GM23248 (cell line): ENCODE results near the gene CBX1. TPM values are rescaled to one million over a fixed set of nuclear protein-coding genes. Genes with fewer than 3 reads are reported as not detected.

Experiments used
- DNase-seq: peaks from one replicate; pipeline ENCODE4 v3.0.0-alpha.2; 2015
- H2AFZ ChIP-seq: fragments of 200-600 bp; sonication (generic); 2 replicates; pipeline ENCODE4 v1.6.1; 2016; ENCODE audit warnings: antibody characterized with exemption
- H3F3A ChIP-seq: fragments of 200-600 bp; sonication (generic); 2 replicates; pipeline ENCODE4 v1.6.1; 2016; ENCODE audit warnings: mild to moderate bottlenecking, antibody characterized with exemption, mixed run types; ENCODE audit not compliant: insufficient read depth
- H3K27ac ChIP-seq: fragments of 200-600 bp; sonication (generic); 2 replicates; pipeline ENCODE4 v1.5.1; 2016; ENCODE audit warnings: mild to moderate bottlenecking
- H3K27me3 ChIP-seq: fragments of 200-600 bp; sonication (generic); replicated peaks from 2 replicates; pipeline ENCODE4 v1.6.1; 2016; ENCODE audit warnings: mild to moderate bottlenecking; ENCODE audit not compliant: insufficient read depth
- H3K36me3 ChIP-seq: fragments of 200-600 bp; sonication (generic); 2 replicates; pipeline ENCODE4 v1.6.1; 2016; ENCODE audit warnings: low read depth, mild to moderate bottlenecking
- H3K4me1 ChIP-seq: fragments of 200-600 bp; sonication (generic); 2 replicates; pipeline ENCODE4 v1.6.1; 2016; ENCODE audit warnings: mild to moderate bottlenecking; ENCODE audit not compliant: insufficient read depth
- H3K4me2 ChIP-seq: fragments of 200-600 bp; sonication (generic); one replicate; pipeline ENCODE4 v1.6.1; 2016; ENCODE audit warnings: mild to moderate bottlenecking; ENCODE audit not compliant: unreplicated experiment
- H3K4me3 ChIP-seq: fragments of 200-600 bp; sonication (generic); 2 replicates; pipeline ENCODE4 v1.5.1; 2016; ENCODE audit warnings: mild to moderate bottlenecking
- H3K79me2 ChIP-seq: fragments of 200-600 bp; sonication (generic); 2 replicates; pipeline ENCODE4 v1.6.1; 2016; ENCODE audit warnings: mild to moderate bottlenecking; ENCODE audit not compliant: insufficient read depth
- H3K9ac ChIP-seq: fragments of 200-600 bp; sonication (generic); 2 replicates; pipeline ENCODE4 v1.6.1; 2016; ENCODE audit warnings: mild to moderate bottlenecking
- H3K9me2 ChIP-seq: fragments of 200-600 bp; sonication (generic); 2 replicates; pipeline ENCODE4 v1.6.1; 2016; ENCODE audit warnings: mixed run types, mild to moderate bottlenecking, moderate library complexity; ENCODE audit not compliant: insufficient read depth
- H3K9me3 ChIP-seq: fragments of 200-600 bp; sonication (generic); one replicate; pipeline ENCODE4 v1.6.1; 2017; ENCODE audit warnings: low read depth
- H4K20me1 ChIP-seq: fragments of 200-600 bp; sonication (generic); 2 replicates; pipeline ENCODE4 v1.6.0; 2016; ENCODE audit not compliant: insufficient read depth
- EZH2 ChIP-seq: fragments of 200-600 bp; sonication (generic); IDR thresholded peaks from 2 replicates; pipeline ENCODE4 v1.6.1; 2018; ENCODE audit warnings: antibody characterized with exemption, mild to moderate bottlenecking; ENCODE audit not compliant: insufficient read depth, poor library complexity, severe bottlenecking
- EZH2phosphoT487 ChIP-seq: fragments of 200-600 bp; sonication (generic); IDR thresholded peaks from 2 replicates; pipeline ENCODE4 v1.6.1; 2018; ENCODE audit warnings: antibody characterized with exemption, moderate library complexity, mild to moderate bottlenecking, low read depth; ENCODE audit not compliant: insufficient read depth
- WGBS, 2 experiments: methylation state at CpG; one replicate each; pipeline ENCODE4 v1.1.6; 2015 to 2017; ENCODE audit warnings: low lambda C conversion rate in 2 of 2, low coverage in 1 of 2; ENCODE audit errors: missing lambda C conversion rate in 2 of 2; 5-methylcytosine and 5-hydroxymethylcytosine counted together
- in situ Hi-C: fragments of 300-500 bp; cut with MboI; formaldehyde crosslinking; loops from 2 replicates; pipeline ENCODE4 v1.15.0; 2020
- polyA plus RNA-seq: library from polyadenylated mRNA; unstranded; fragments of >200 nt; fragmentation: Nextera tagmentation; extraction: Ambion mirVana; gene quantifications from 2 replicates; pipeline ENCODE4 v1.2.1, GENCODE V29; 2016
- total RNA-seq: library from RNA; depleted of rRNA; stranded (reverse); fragments of >200 nt; shearing (Covaris generic); gene quantifications from 2 replicates; pipeline ENCODE4 v1.2.3, GENCODE V29; 2014

The CBX1 gene
- total and polyA plus RNA-seq, 2 experiments from 2014 or later, result 40.0 to 53.6 TPM

GRCh38 chr17:48126532-48126850, 25.2 kb upstream of the CBX1 start:
- TF ChIP-seq EZH2phosphoT487 (no peak), EZH2 (no peak)
- in situ Hi-C loops, result no loop called here
- Histone ChIP-seq H3F3A (0 out of 2 replicates have a peak, but pooled peaks cover 6% of the 10 kb centered on the region), H4K20me1 (no peaks in the 10 kb centered on the region), H3K4me1 (0 out of 2 replicates have a peak, but pooled peaks cover 9% of the 10 kb centered on the region), H3K27ac (no peak overlapping the region), H2AFZ (no peak overlapping the region), H3K9ac (no peak overlapping the region), H3K27me3 (no peaks in the 10 kb centered on the region), H3K9me2 (no peaks in the 10 kb centered on the region), H3K36me3 (0 out of 2 replicates have a peak, but pooled peaks cover 7% of the 10 kb centered on the region), H3K79me2 (no peaks in the 10 kb centered on the region), H3K9me3 (no peaks in the 10 kb centered on the region), H3K4me2 (no peak overlapping the region), H3K4me3 (no peak overlapping the region)
- 83 to 91% methylated on average over 7 of the region's 7 CpGs for WGBS, 2 experiments
- DNase-seq, result no peak

DNA sequence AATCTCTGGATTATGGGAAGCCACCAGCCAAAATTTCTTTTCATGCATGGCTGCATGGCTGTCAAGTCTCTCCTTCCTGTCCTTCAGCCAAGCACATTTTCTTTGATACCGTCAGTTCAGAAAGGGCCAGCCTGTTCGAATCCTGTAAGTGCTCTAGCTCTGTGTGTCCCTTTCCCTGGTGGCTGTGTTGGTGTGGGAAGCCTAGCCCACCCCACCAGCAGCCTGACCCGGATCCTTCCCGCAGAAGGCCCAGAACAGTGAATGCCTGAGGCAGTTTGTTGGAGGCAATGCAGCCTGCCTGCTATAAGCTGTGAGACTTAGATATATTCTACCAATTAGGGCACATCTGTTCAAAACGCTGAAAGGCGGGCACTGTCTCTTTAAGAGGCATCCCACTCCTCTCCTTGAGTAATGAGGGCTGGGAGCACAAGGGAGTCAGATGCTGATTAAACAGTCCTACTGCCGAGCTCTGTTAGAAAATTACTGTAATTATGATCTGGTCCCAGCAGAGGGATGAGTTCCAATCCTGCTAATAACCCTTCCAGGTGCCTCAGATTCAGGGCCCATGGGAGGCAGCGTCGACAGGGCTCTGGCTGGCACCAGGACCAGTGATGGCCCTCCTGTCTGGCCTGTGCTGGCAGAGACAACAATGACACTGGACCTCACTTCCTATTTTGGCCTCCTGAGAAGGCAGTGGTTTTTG, 24.7 kb upstream of the CBX1 start:
- Histone ChIP-seq H3K27me3 (no peaks in the 10 kb centered on the region), H3K4me2 (no peak overlapping the region), H3K27ac (no peak overlapping the region), H3K4me1 (0 out of 2 replicates have a peak, but pooled peaks cover 9% of the 10 kb centered on the region), H3K79me2 (no peaks in the 10 kb centered on the region), H2AFZ (no peak overlapping the region), H3K36me3 (peaks cover 12% of the 10 kb centered on the region; the same call in 1 of the 2 replicates), H3K9me2 (no peaks in the 10 kb centered on the region), H3K4me3 (no peak overlapping the region), H3F3A (0 out of 2 replicates have a peak, but pooled peaks cover 6% of the 10 kb centered on the region), H3K9ac (no peak overlapping the region), H4K20me1 (no peaks in the 10 kb centered on the region), H3K9me3 (no peaks in the 10 kb centered on the region)
- DNase-seq, result no peak
- TF ChIP-seq EZH2phosphoT487, result no peak
- TF ChIP-seq EZH2, result no peak
- WGBS, 2 experiments, result 72 to 78% methylated on average over 9 of the region's 9 CpGs
- in situ Hi-C loops, result no loop called here

DNA sequence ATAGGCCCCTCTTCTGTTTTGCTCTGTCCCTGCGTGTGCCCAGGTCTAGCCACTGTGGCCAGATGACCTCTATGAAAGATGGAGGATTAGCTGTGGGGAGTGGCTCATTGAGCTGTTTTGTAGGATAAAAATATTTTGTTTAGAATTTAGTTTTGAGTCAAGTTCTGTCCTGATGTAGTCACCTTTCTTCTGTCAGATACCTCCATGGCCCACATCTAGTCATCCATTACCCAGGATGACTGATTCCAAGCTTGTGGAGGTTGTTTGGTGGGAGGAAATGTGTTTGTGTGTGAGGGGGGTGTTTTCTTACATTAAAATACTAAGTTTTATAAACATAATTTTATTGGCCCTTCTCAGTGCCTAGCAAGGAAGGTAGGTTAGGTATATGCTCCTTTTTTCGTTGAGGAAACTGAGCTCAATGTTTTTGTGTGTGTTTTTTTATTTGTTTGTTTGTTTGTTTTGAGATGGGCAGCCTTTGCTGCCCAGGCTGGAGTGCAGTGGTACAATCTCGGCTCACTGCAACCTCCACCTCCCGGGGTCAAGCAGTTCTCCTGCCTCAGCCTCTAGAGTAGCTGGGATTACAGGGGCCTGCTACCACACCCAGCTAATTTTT, 22.6 kb upstream of the CBX1 start:
- Histone ChIP-seq H4K20me1 (no peaks in the 10 kb centered on the region), H3K4me3 (no peak overlapping the region), H3K36me3 (peaks cover 13% of the 10 kb centered on the region; the same call in 1 of the 2 replicates), H3F3A (0 out of 2 replicates have a peak, but pooled peaks cover 6% of the 10 kb centered on the region), H3K9me3 (no peaks in the 10 kb centered on the region), H3K27me3 (no peaks in the 10 kb centered on the region), H3K4me2 (no peak overlapping the region), H2AFZ (no peak overlapping the region), H3K79me2 (no peaks in the 10 kb centered on the region), H3K4me1 (0 out of 2 replicates have a peak, but pooled peaks cover 9% of the 10 kb centered on the region), H3K9me2 (no peaks in the 10 kb centered on the region), H3K9ac (no peak overlapping the region), H3K27ac (no peak overlapping the region)
- in situ Hi-C loops, result no loop called here
- WGBS, 2 experiments, result 88 to 90% methylated on average over 4 of the region's 4 CpGs
- no peak for TF ChIP-seq EZH2phosphoT487
- no peak for TF ChIP-seq EZH2
- no peak for DNase-seq

GRCh38 chr17:48123111-48123510, 21.8 kb upstream of the CBX1 start:
- in situ Hi-C loops, result no loop called here
- no peak overlapping the region for H3K4me2 ChIP-seq
- no peak for DNase-seq
- no peaks in the 10 kb centered on the region for H4K20me1 ChIP-seq
- H2AFZ ChIP-seq, result no peak overlapping the region
- TF ChIP-seq EZH2 (no peak), EZH2phosphoT487 (no peak)
- no peaks in the 10 kb centered on the region for H3K79me2 ChIP-seq
- H3K9ac ChIP-seq, result no peak overlapping the region
- H3K36me3 ChIP-seq, result peaks cover 14% of the 10 kb centered on the region
- 80 to 89% methylated on average over 6 of the region's 6 CpGs for WGBS, 2 experiments
- no peak overlapping the region for H3K27ac ChIP-seq
- H3K27me3 ChIP-seq, result no peaks in the 10 kb centered on the region
- no peak overlapping the region for H3K4me3 ChIP-seq
- no peaks in the 10 kb centered on the region for H3K9me3 ChIP-seq
- 0 out of 2 replicates have a peak, but pooled peaks cover 9% of the 10 kb centered on the region for H3K4me1 ChIP-seq
- 0 out of 2 replicates have a peak, but pooled peaks cover 3% of the 10 kb centered on the region for H3F3A ChIP-seq
- no peaks in the 10 kb centered on the region for H3K9me2 ChIP-seq
